Renal cortical epithelial cell (primary cell): Measurements from ENCODE around the gene DNAJC11. TPM values are rescaled to one million over a fixed set of nuclear protein-coding genes. Genes with fewer than 3 reads are reported as not detected.

Source experiments
- DNase-seq: peaks from one replicate; pipeline ENCODE4 v3.0.0-alpha.2; 2011; ENCODE audit warnings: low read depth
- total RNA-seq: library from RNA; depleted of rRNA; stranded (reverse); fragments of >200 nt; gene quantifications from 2 replicates; pipeline ENCODE4 v1.2.3, GENCODE V29; 2014

Gene DNAJC11
- total RNA-seq, 1 donor from 2014 or later = 99.0 TPM

DNA sequence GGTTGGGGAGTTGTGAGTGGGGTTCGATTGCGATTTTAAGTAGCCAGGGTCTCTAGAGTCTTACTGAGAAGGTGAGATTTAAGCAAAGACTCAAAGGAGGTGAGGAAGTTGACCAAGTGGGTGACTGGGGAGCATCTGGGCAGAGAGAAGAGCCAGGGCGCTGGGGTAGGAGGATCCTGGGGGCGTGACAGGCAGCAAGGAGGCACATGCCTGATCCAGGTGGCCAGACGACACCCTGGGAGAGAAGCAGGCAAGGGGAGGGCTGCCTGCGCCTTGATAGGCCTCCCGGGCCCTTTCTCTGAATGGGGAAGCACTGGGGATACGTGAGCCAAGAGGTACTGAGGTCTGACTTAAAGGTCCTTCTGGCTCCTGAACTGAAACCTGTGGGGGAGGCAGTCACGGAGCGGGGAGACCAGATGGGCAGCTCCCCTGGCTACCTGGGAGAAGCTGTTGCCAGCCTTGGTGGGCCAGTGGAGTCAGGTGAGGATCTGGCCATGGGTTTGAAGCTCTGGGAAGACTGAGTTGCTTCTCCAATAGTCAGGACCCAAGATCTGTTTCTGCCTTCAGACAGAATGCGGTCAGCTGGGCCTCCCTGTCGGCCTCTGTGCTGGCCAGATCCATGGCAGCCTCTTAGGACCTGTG, 116.4 kb downstream of the DNAJC11 start:
- no peak for DNase-seq

Other genes with a start within 250 kb of the DNAJC11 start
- gene TNFRSF25, start 235.6 kb downstream of the DNAJC11 start, total RNA-seq = 3.3 and 9.7 TPM in 2 replicates
- 22.2 and 22.6 TPM in 2 replicates for gene PLEKHG5, start 210.1 kb downstream of the DNAJC11 start, total RNA-seq
- gene NOL9, start 147.3 kb downstream of the DNAJC11 start, total RNA-seq = 22.9 and 31.3 TPM in 2 replicates
- gene TAS1R1, start 146.5 kb downstream of the DNAJC11 start, total RNA-seq = not detected in 2 replicates
- 19.3 and 21.2 TPM in 2 replicates for gene ZBTB48, start 121.8 kb downstream of the DNAJC11 start, total RNA-seq
- gene KLHL21, start 98.9 kb downstream of the DNAJC11 start, total RNA-seq = 29.5 and 59.7 TPM in 2 replicates
- 8.2 and 22.4 TPM in 2 replicates for gene PHF13, start 88.1 kb downstream of the DNAJC11 start, total RNA-seq
- gene THAP3, start 76.9 kb downstream of the DNAJC11 start, total RNA-seq = 17.0 and 20.9 TPM in 2 replicates
- 56.4 and 79.3 TPM in 2 replicates for gene CAMTA1, start 83.6 kb upstream of the DNAJC11 start, total RNA-seq